ENCODE measurements around the gene CYLD.

- no peak for TF ChIP-seq POLR2A (IDR thresholded peaks at IDR 0.05)
- TF ChIP-seq CTCF (IDR thresholded peaks at IDR 0.05) = no peak
Observed at GRCh38 chr16:50831751-50832150, 89.9 kb downstream of the CYLD start.
